ENCODE results near the gene ZFYVE19.

The ZFYVE19 gene

DNA sequence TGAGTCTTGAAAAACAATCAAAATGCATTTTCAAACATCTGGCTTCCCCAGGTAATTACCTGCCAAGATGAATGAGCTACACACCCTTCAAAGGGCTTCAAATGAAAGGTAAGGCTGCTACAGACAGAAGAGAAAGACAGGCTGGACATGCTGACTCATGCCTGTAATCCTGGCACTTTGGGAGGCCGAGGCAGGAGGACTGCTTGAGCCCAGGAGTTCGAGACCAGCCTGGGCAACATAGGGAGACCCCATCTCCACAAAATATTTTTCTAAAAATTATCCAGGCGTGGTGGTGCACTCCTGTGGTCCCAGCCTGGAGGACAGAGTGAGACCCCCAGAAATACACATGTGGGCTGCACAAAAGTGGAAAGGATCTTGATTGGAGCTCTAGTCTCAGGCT, 14.5 kb upstream of the ZFYVE19 start:
- Histone ChIP-seq H3K27me3 (ENCODE audit: control insufficient read depth in 2 of 2, insufficient read depth in 2 of 2, low read length in 2 of 2) (no peaks in the 10 kb centered on the region), H3K36me3 (ENCODE audit: control insufficient read depth in 2 of 2, insufficient read depth in 2 of 2, low read length in 2 of 2) (peaks cover 0 to 6% of the 10 kb centered on the region in 2 donors), H3K27ac (ENCODE audit: low read depth in 2 of 2, low read length in 2 of 2) (peak overlapping the region in 1 of 2 donors; percentile 36), H3K4me1 (ENCODE audit: control insufficient read depth in 2 of 2, insufficient read depth in 2 of 2, low read length in 2 of 2) (peaks cover 28 to 46% of the 10 kb centered on the region in 2 donors), H3K9ac (ENCODE audit: low read depth in 1 of 2, low read length in 2 of 2) (no peak overlapping the region), H3K4me3 (ENCODE audit: low read length in 2 of 2) (no peak overlapping the region), H3K9me3 (ENCODE audit: control insufficient read depth in 2 of 2, low read length in 2 of 2) (no peaks in the 10 kb centered on the region)

GRCh38 chr15:40793216-40793989, 13.5 kb upstream of the ZFYVE19 start:
- H3K9ac ChIP-seq (ENCODE audit: low read depth in 1 of 2, low read length in 2 of 2), result peak overlapping the region; percentile 2 to 19
- no peaks in the 10 kb centered on the region for H3K9me3 ChIP-seq (ENCODE audit: control insufficient read depth in 2 of 2, low read length in 2 of 2)
- peak overlapping the region; percentile 75 to 83 for H3K27ac ChIP-seq (ENCODE audit: low read depth in 2 of 2, low read length in 2 of 2)
- peaks cover 0 to 6% of the 10 kb centered on the region in 2 donors for H3K36me3 ChIP-seq (ENCODE audit: control insufficient read depth in 2 of 2, insufficient read depth in 2 of 2, low read length in 2 of 2)
- H3K4me3 ChIP-seq (ENCODE audit: low read length in 2 of 2), result no peak overlapping the region
- H3K27me3 ChIP-seq (ENCODE audit: control insufficient read depth in 2 of 2, insufficient read depth in 2 of 2, low read length in 2 of 2), result no peaks in the 10 kb centered on the region
- peaks cover 20 to 38% of the 10 kb centered on the region in 2 donors for H3K4me1 ChIP-seq (ENCODE audit: control insufficient read depth in 2 of 2, insufficient read depth in 2 of 2, low read length in 2 of 2)

DNA sequence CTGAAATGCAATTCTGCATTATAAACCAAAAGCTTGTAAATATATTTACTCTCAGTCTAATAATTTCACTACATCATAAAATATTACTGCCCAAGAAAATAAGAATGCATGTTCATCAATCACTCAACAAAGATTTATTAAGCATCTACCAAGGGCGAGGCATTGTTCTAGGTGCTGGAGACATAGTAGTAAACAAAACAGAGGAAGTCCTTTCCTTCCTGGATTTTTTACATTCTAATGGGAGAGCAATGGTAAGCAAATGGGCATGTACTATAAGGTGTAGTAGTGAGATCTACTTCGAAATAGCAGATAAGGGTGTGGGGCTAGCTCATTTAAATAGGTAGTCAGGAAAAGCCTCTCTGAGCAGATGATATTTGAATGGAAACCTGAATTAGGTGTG, 10.8 kb upstream of the ZFYVE19 start:
- no peak overlapping the region for H3K27ac ChIP-seq (ENCODE audit: low read depth in 2 of 2, low read length in 2 of 2)
- H3K4me3 ChIP-seq (ENCODE audit: low read length in 2 of 2), result no peak overlapping the region
- no peak overlapping the region for H3K9ac ChIP-seq (ENCODE audit: low read depth in 1 of 2, low read length in 2 of 2)
- H3K36me3 ChIP-seq (ENCODE audit: control insufficient read depth in 2 of 2, insufficient read depth in 2 of 2, low read length in 2 of 2), result peaks cover 0 to 9% of the 10 kb centered on the region in 2 donors
- no peaks in the 10 kb centered on the region for H3K27me3 ChIP-seq (ENCODE audit: control insufficient read depth in 2 of 2, insufficient read depth in 2 of 2, low read length in 2 of 2)
- no peaks in the 10 kb centered on the region for H3K9me3 ChIP-seq (ENCODE audit: control insufficient read depth in 2 of 2, low read length in 2 of 2)
- peaks cover 16 to 25% of the 10 kb centered on the region in 2 donors for H3K4me1 ChIP-seq (ENCODE audit: control insufficient read depth in 2 of 2, insufficient read depth in 2 of 2, low read length in 2 of 2)

GRCh38 chr15:40796512-40796911, 10.4 kb upstream of the ZFYVE19 start:
- Histone ChIP-seq H3K27me3 (ENCODE audit: control insufficient read depth in 2 of 2, insufficient read depth in 2 of 2, low read length in 2 of 2) (no peaks in the 10 kb centered on the region), H3K9me3 (ENCODE audit: control insufficient read depth in 2 of 2, low read length in 2 of 2) (no peaks in the 10 kb centered on the region), H3K27ac (ENCODE audit: low read depth in 2 of 2, low read length in 2 of 2) (no peak overlapping the region), H3K36me3 (ENCODE audit: control insufficient read depth in 2 of 2, insufficient read depth in 2 of 2, low read length in 2 of 2) (peaks cover 0 to 9% of the 10 kb centered on the region in 2 donors), H3K4me3 (ENCODE audit: low read length in 2 of 2) (no peak overlapping the region), H3K4me1 (ENCODE audit: control insufficient read depth in 2 of 2, insufficient read depth in 2 of 2, low read length in 2 of 2) (peaks cover 16 to 25% of the 10 kb centered on the region in 2 donors), H3K9ac (ENCODE audit: low read depth in 1 of 2, low read length in 2 of 2) (no peak overlapping the region)

GRCh38 chr15:40799523-40799922, 7.4 kb upstream of the ZFYVE19 start:
- Histone ChIP-seq H3K36me3 (ENCODE audit: control insufficient read depth in 2 of 2, insufficient read depth in 2 of 2, low read length in 2 of 2) (peaks cover 0 to 6% of the 10 kb centered on the region in 2 donors), H3K4me3 (ENCODE audit: low read length in 2 of 2) (no peak overlapping the region), H3K27ac (ENCODE audit: low read depth in 2 of 2, low read length in 2 of 2) (no peak overlapping the region), H3K9ac (ENCODE audit: low read depth in 1 of 2, low read length in 2 of 2) (no peak overlapping the region), H3K27me3 (ENCODE audit: control insufficient read depth in 2 of 2, insufficient read depth in 2 of 2, low read length in 2 of 2) (no peaks in the 10 kb centered on the region), H3K4me1 (ENCODE audit: control insufficient read depth in 2 of 2, insufficient read depth in 2 of 2, low read length in 2 of 2) (peaks cover 8 to 11% of the 10 kb centered on the region in 2 donors), H3K9me3 (ENCODE audit: control insufficient read depth in 2 of 2, low read length in 2 of 2) (no peaks in the 10 kb centered on the region)

GRCh38 chr15:40803076-40803475, 3.8 kb upstream of the ZFYVE19 start:
- H3K27me3 ChIP-seq (ENCODE audit: control insufficient read depth in 2 of 2, insufficient read depth in 2 of 2, low read length in 2 of 2), result no peaks in the 10 kb centered on the region
- no peaks in the 10 kb centered on the region for H3K9me3 ChIP-seq (ENCODE audit: control insufficient read depth in 2 of 2, low read length in 2 of 2)
- peaks cover 0 to 6% of the 10 kb centered on the region in 2 donors for H3K36me3 ChIP-seq (ENCODE audit: control insufficient read depth in 2 of 2, insufficient read depth in 2 of 2, low read length in 2 of 2)
- H3K4me3 ChIP-seq (ENCODE audit: low read length in 2 of 2), result no peak overlapping the region
- no peak overlapping the region for H3K9ac ChIP-seq (ENCODE audit: low read depth in 1 of 2, low read length in 2 of 2)
- H3K27ac ChIP-seq (ENCODE audit: low read depth in 2 of 2, low read length in 2 of 2), result no peak overlapping the region
- H3K4me1 ChIP-seq (ENCODE audit: control insufficient read depth in 2 of 2, insufficient read depth in 2 of 2, low read length in 2 of 2), result peaks cover 9 to 12% of the 10 kb centered on the region in 2 donors

DNA sequence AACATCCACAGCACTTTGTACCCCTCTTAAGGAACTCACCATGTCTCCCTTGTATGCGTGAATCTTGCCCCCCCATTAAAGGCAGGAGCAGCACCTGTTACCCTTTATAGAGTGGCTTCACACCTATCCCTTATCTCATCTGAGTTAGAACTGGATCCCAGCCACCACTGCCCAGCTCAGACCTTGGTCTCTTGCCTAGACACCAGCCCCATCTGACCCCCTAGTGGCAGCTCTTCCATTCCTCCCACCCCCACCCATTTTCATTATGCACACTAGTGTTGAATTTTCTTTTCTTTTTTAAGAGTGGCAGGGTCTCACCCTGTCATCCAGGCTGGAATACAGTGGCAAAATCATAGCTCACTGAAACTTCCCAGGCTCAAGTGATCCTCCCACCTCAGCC, 3.2 kb upstream of the ZFYVE19 start:
- H3K27ac ChIP-seq (ENCODE audit: low read depth in 2 of 2, low read length in 2 of 2), result no peak overlapping the region

DNA sequence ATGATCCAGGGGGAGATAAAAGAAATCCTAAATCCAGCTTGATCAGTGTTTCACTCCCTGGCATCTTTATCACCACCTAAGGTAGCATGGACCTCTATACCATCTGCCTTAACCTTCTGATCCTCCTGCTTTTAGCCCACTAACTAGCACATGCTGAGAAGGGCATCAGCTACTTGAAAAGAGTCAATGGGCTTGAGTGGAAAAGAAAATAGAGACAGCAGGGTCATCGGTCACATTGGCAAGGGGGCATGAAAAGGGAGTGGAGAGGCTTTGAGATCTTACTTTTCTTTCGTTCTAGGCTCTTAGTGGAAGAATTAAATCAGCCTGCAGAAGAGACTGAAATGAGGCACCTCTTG, 239 bp upstream of the ZFYVE19 start:
- H3K27me3 ChIP-seq (ENCODE audit: control insufficient read depth in 2 of 2, insufficient read depth in 2 of 2, low read length in 2 of 2), result no peaks in the 10 kb centered on the region
- H3K4me1 ChIP-seq (ENCODE audit: control insufficient read depth in 2 of 2, insufficient read depth in 2 of 2, low read length in 2 of 2), result peaks cover 12 to 17% of the 10 kb centered on the region in 2 donors
- peak overlapping the region; percentile 92 to 98 for H3K27ac ChIP-seq (ENCODE audit: low read depth in 2 of 2, low read length in 2 of 2)
- peak overlapping the region; percentile 93 to 99 for H3K9ac ChIP-seq (ENCODE audit: low read depth in 1 of 2, low read length in 2 of 2)
- H3K36me3 ChIP-seq (ENCODE audit: control insufficient read depth in 2 of 2, insufficient read depth in 2 of 2, low read length in 2 of 2), result peaks cover 5 to 14% of the 10 kb centered on the region in 2 donors
- H3K9me3 ChIP-seq (ENCODE audit: control insufficient read depth in 2 of 2, low read length in 2 of 2), result no peaks in the 10 kb centered on the region
- peak overlapping the region; percentile 100 for H3K4me3 ChIP-seq (ENCODE audit: low read length in 2 of 2)

More for the DNA sequence above, 3.2 kb upstream of the ZFYVE19 start:
- Histone ChIP-seq H3K4me1 (ENCODE audit: control insufficient read depth in 2 of 2, insufficient read depth in 2 of 2, low read length in 2 of 2) (peaks cover 12 to 17% of the 10 kb centered on the region in 2 donors), H3K36me3 (ENCODE audit: control insufficient read depth in 2 of 2, insufficient read depth in 2 of 2, low read length in 2 of 2) (peaks cover 0 to 6% of the 10 kb centered on the region in 2 donors), H3K9ac (ENCODE audit: low read depth in 1 of 2, low read length in 2 of 2) (no peak overlapping the region), H3K27me3 (ENCODE audit: control insufficient read depth in 2 of 2, insufficient read depth in 2 of 2, low read length in 2 of 2) (no peaks in the 10 kb centered on the region), H3K4me3 (ENCODE audit: low read length in 2 of 2) (no peak overlapping the region), H3K9me3 (ENCODE audit: control insufficient read depth in 2 of 2, low read length in 2 of 2) (no peaks in the 10 kb centered on the region)

- peak overlapping the region; percentile 92 to 98 for H3K27ac ChIP-seq (ENCODE audit: low read depth in 2 of 2, low read length in 2 of 2)
- peaks cover 8 to 17% of the 10 kb centered on the region in 2 donors for H3K36me3 ChIP-seq (ENCODE audit: control insufficient read depth in 2 of 2, insufficient read depth in 2 of 2, low read length in 2 of 2)
- H3K9me3 ChIP-seq (ENCODE audit: control insufficient read depth in 2 of 2, low read length in 2 of 2), result no peaks in the 10 kb centered on the region
- H3K27me3 ChIP-seq (ENCODE audit: control insufficient read depth in 2 of 2, insufficient read depth in 2 of 2, low read length in 2 of 2), result no peaks in the 10 kb centered on the region
- H3K4me1 ChIP-seq (ENCODE audit: control insufficient read depth in 2 of 2, insufficient read depth in 2 of 2, low read length in 2 of 2), result peaks cover 12 to 17% of the 10 kb centered on the region in 2 donors
- H3K9ac ChIP-seq (ENCODE audit: low read depth in 1 of 2, low read length in 2 of 2), result peak overlapping the region; percentile 86 to 93
- peak overlapping the region; percentile 100 for H3K4me3 ChIP-seq (ENCODE audit: low read length in 2 of 2)
These were observed 1.1 kb downstream of the ZFYVE19 start for GRCh38 chr15:40807888-40808461.

GRCh38 chr15:40808861-40809450, 2.1 kb downstream of the ZFYVE19 start:
- H3K27me3 ChIP-seq (ENCODE audit: control insufficient read depth in 2 of 2, insufficient read depth in 2 of 2, low read length in 2 of 2), result no peaks in the 10 kb centered on the region
- no peak overlapping the region for H3K27ac ChIP-seq (ENCODE audit: low read depth in 2 of 2, low read length in 2 of 2)
- H3K4me1 ChIP-seq (ENCODE audit: control insufficient read depth in 2 of 2, insufficient read depth in 2 of 2, low read length in 2 of 2), result peaks cover 12 to 17% of the 10 kb centered on the region in 2 donors
- H3K9me3 ChIP-seq (ENCODE audit: control insufficient read depth in 2 of 2, low read length in 2 of 2), result no peaks in the 10 kb centered on the region
- peaks cover 16 to 25% of the 10 kb centered on the region in 2 donors for H3K36me3 ChIP-seq (ENCODE audit: control insufficient read depth in 2 of 2, insufficient read depth in 2 of 2, low read length in 2 of 2)
- peak overlapping the region in 1 of 2 donors; percentile 100 for H3K4me3 ChIP-seq (ENCODE audit: low read length in 2 of 2)
- no peak overlapping the region for H3K9ac ChIP-seq (ENCODE audit: low read depth in 1 of 2, low read length in 2 of 2)

All from mucosa of rectum (tissue), 2 donors.